ENCODE measurements around the gene UGT1A4.

GRCh38 chr2:233801357-233802131, 83.0 kb downstream of the UGT1A4 start:
- TF ChIP-seq CTCF (IDR thresholded peaks at IDR 0.05) (no peak), POLR2AphosphoS5 (IDR thresholded peaks at IDR 0.05) (no peak), POLR2A (IDR thresholded peaks at IDR 0.05) (no peak), EP300 (IDR thresholded peaks at IDR 0.05) (no peak)

All from stomach (tissue), 4 donors.